ENCODE measurements around the gene PRKN.

PRKN gene

DNA sequence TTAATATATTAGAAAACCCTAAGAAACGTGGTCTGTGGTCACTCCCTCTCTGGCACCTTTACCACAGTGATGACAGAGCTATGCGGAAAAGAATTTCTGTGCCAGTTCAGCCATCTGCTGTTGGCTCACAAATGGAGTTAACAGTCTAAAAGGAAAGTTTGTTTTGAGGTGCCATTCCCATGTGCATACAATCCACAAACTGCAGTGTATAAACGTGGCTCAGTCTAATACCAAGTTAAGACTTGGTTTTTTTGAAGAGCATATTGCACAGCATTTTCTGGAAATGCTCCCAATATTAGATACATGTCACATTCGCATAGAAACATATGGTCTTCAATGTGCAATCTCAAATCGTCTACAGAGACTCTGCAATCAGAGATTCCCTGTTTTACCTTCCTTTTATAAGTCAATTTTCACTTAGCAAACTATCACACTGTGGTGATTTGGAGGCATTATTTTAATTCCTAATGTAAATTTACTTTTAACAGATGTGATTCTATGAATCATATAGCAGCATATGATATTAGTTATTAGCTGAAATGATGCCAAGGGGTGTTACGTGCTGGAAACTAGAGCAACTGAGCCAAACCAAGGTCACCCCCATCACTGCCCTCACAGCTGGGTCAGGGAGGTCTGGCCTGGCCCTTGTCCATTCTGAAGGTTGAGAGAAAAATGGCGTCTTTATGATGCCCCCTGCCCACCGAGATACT is 383.5 kb downstream of the PRKN start:
- no peak for DNase-seq (ENCODE audit: low spot score)
- H3K36me3 ChIP-seq (ENCODE audit: low read depth), result no peaks in the 10 kb centered on the region
- H3K4me1 ChIP-seq (ENCODE audit: insufficient read depth, poor library complexity, severe bottlenecking), result peaks cover 10% of the 10 kb centered on the region
- H3K27me3 ChIP-seq (ENCODE audit: insufficient read depth, poor library complexity, severe bottlenecking), result no peaks in the 10 kb centered on the region
- peak; percentile 41; the same call in 1 of the 3 replicates for ATAC-seq (ENCODE audit: low read depth)
- TF ChIP-seq CTCF (IDR thresholded peaks at IDR 0.05; ENCODE audit: poor library complexity, severe bottlenecking), result no peak
- H3K27ac ChIP-seq (ENCODE audit: poor library complexity, severe bottlenecking), result peak overlapping the region; percentile 43
- H3K4me3 ChIP-seq (ENCODE audit: severe bottlenecking), result no peak overlapping the region
- H3K9me3 ChIP-seq (ENCODE audit: severe bottlenecking), result no peaks in the 10 kb centered on the region

GRCh38 chr6:162343198-162343935 is 384.2 kb downstream of the PRKN start:
- Histone ChIP-seq H3K27ac (ENCODE audit: poor library complexity, severe bottlenecking) (no peak overlapping the region), H3K4me1 (ENCODE audit: insufficient read depth, poor library complexity, severe bottlenecking) (peaks cover 10% of the 10 kb centered on the region), H3K36me3 (ENCODE audit: low read depth) (no peaks in the 10 kb centered on the region), H3K4me3 (ENCODE audit: severe bottlenecking) (no peak overlapping the region), H3K27me3 (ENCODE audit: insufficient read depth, poor library complexity, severe bottlenecking) (no peaks in the 10 kb centered on the region), H3K9me3 (ENCODE audit: severe bottlenecking) (no peaks in the 10 kb centered on the region)
- ATAC-seq (ENCODE audit: low read depth) (no peak), DNase-seq (ENCODE audit: low spot score) (no peak)
- no peak for TF ChIP-seq CTCF (IDR thresholded peaks at IDR 0.05; ENCODE audit: poor library complexity, severe bottlenecking)

DNA sequence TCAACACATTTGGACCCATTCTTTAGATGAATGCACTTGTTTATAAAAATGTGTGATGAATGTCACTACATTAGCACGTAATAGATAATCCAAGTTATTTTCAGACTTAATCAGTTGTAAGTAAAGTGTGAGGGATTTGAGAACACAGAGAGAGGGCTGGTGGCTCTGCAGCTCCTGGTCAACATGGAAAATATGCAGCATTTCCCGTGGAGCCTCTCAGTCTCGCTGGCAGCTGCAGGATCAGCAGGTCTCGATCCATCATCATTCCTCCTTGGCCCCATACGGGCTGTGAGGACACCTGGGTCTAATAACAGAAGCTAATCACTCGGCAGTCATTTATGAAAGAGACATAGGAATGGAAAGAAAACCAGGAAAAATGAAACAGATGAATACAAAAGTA is 390.2 kb downstream of the PRKN start:
- DNase-seq (ENCODE audit: low spot score) (no peak), ATAC-seq (ENCODE audit: low read depth) (no peak)
- H3K9me3 ChIP-seq (ENCODE audit: severe bottlenecking), result no peaks in the 10 kb centered on the region
- no peaks in the 10 kb centered on the region for H3K4me1 ChIP-seq (ENCODE audit: insufficient read depth, poor library complexity, severe bottlenecking)
- H3K36me3 ChIP-seq (ENCODE audit: low read depth), result no peaks in the 10 kb centered on the region
- no peak overlapping the region for H3K4me3 ChIP-seq (ENCODE audit: severe bottlenecking)
- H3K27ac ChIP-seq (ENCODE audit: poor library complexity, severe bottlenecking), result no peak overlapping the region
- no peak for TF ChIP-seq CTCF (IDR thresholded peaks at IDR 0.05; ENCODE audit: poor library complexity, severe bottlenecking)
- H3K27me3 ChIP-seq (ENCODE audit: insufficient read depth, poor library complexity, severe bottlenecking), result no peaks in the 10 kb centered on the region

- DNase-seq (ENCODE audit: low spot score) (no peak), ATAC-seq (ENCODE audit: low read depth) (no peak)
- Histone ChIP-seq H3K36me3 (ENCODE audit: low read depth) (no peaks in the 10 kb centered on the region), H3K4me1 (ENCODE audit: insufficient read depth, poor library complexity, severe bottlenecking) (no peaks in the 10 kb centered on the region), H3K27ac (ENCODE audit: poor library complexity, severe bottlenecking) (no peak overlapping the region), H3K4me3 (ENCODE audit: severe bottlenecking) (no peak overlapping the region), H3K9me3 (ENCODE audit: severe bottlenecking) (no peaks in the 10 kb centered on the region), H3K27me3 (ENCODE audit: insufficient read depth, poor library complexity, severe bottlenecking) (no peaks in the 10 kb centered on the region)
- no peak for TF ChIP-seq CTCF (IDR thresholded peaks at IDR 0.05; ENCODE audit: poor library complexity, severe bottlenecking)
These were observed 391.2 kb downstream of the PRKN start for GRCh38 chr6:162336359-162336758.

DNA sequence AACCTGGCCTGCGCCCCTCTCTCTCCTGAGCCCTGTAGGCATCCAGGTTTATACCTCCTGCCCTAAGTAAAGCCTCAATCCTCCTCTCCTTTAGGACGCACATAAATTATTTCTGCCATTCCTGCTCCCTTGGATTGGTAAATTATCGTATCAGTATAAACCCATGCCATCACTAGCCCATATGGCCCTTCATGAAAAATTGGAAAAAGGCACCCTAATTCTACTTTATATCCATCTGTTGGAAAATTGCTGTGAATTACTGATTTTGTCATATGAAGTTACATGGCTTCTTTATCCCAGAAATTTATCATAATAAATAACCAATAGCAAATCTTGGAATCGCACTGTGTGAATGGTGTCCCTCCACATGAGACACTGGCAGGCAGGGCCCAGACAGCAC is 395.2 kb downstream of the PRKN start:
- no peak overlapping the region for H3K4me3 ChIP-seq (ENCODE audit: severe bottlenecking)
- no peaks in the 10 kb centered on the region for H3K9me3 ChIP-seq (ENCODE audit: severe bottlenecking)
- no peaks in the 10 kb centered on the region for H3K36me3 ChIP-seq (ENCODE audit: low read depth)
- DNase-seq (ENCODE audit: low spot score) (no peak), ATAC-seq (ENCODE audit: low read depth) (no peak)
- no peaks in the 10 kb centered on the region for H3K27me3 ChIP-seq (ENCODE audit: insufficient read depth, poor library complexity, severe bottlenecking)
- no peak overlapping the region for H3K27ac ChIP-seq (ENCODE audit: poor library complexity, severe bottlenecking)
- TF ChIP-seq CTCF (IDR thresholded peaks at IDR 0.05; ENCODE audit: poor library complexity, severe bottlenecking), result no peak
- no peaks in the 10 kb centered on the region for H3K4me1 ChIP-seq (ENCODE audit: insufficient read depth, poor library complexity, severe bottlenecking)
